AG09309 (cell line): ENCODE results near the gene ART5.

Experiments used
- DNase-seq: peaks from one replicate; pipeline ENCODE4 v3.0.0-alpha.2; 2010; ENCODE audit warnings: low read depth
- H3K4me3 ChIP-seq: 2 replicates; pipeline ENCODE4 v1.5.1; 2011; ENCODE audit warnings: mild to moderate bottlenecking, low read depth, low read length, moderate library complexity; ENCODE audit not compliant: control insufficient read depth
- TF ChIP-seq, protein P1 (sequence below): IDR thresholded peaks from 2 replicates; pipeline ENCODE4 v1.5.1; 2011; ENCODE audit warnings: mild to moderate bottlenecking, low read depth, low read length, inconsistent platforms; ENCODE audit not compliant: insufficient read depth, control insufficient read depth; ENCODE audit errors: missing control alignments

ART5 gene

DNA sequence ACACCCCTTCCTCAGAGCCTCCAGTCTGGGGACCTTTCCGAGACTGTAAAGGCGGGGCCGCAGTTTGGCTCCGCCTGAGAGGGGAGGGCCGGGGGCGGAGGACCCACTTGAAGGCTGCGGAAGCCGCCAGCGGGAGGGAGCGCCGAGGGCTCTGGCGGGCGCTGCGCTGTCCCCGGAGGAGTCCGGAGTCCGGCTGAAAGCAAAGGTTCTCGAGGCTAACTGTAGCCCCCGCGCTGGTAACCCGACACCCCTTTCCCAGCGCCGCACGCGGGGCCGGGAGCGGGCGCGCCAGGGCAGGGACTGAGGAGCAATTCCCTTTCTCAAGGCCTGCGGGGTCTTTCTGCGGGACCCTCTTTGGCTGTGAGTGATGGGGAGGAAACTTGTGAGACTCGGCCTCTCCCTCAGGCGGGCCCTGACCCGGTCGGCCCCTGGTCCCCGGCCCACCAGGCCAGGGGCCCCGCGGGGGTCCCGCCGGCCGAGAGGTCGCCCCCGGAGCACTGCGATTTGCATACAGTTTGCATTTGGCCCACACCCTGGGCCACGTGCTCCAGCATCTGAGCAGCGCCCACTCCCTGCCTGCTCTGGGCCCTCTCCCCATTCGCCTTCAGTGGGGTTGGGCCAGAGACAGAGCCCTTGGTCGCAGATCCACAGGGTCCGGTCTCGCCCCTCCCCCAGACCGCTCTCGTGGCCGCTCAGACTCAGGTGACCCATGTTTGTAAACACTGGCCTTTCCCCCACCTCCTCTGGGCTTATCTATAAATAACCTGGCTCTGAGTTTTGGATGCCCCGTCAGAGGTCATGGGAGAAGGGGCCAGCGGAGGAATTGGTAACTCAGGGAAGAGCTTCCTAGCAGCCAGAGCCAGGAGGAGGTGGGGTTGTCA lies 519 bp upstream of the ART5 start:
- no peak for DNase-seq
- peak overlapping the region; percentile 48 for H3K4me3 ChIP-seq
- TF ChIP-seq, protein P1, sequence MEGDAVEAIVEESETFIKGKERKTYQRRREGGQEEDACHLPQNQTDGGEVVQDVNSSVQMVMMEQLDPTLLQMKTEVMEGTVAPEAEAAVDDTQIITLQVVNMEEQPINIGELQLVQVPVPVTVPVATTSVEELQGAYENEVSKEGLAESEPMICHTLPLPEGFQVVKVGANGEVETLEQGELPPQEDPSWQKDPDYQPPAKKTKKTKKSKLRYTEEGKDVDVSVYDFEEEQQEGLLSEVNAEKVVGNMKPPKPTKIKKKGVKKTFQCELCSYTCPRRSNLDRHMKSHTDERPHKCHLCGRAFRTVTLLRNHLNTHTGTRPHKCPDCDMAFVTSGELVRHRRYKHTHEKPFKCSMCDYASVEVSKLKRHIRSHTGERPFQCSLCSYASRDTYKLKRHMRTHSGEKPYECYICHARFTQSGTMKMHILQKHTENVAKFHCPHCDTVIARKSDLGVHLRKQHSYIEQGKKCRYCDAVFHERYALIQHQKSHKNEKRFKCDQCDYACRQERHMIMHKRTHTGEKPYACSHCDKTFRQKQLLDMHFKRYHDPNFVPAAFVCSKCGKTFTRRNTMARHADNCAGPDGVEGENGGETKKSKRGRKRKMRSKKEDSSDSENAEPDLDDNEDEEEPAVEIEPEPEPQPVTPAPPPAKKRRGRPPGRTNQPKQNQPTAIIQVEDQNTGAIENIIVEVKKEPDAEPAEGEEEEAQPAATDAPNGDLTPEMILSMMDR = no peak

DNA sequence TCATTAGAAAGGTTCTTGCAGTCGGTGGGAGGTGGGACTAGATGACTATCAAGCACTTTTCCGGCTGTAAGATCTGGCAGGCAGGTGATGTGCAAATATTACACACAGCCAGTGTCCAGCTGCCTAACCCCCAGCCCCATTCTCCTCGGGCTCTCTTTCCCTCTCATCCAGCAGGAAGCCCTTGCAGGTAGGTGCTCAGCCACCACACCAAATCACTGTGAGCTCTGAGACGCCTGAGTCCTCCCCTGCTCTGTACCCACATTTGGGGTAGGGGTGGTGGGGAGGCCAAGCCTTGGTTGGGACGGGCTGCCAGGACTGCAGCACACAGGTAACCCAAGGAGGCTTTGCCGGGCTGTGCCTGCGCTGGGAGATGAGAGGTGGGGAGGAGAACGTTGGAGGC lies 601 bp downstream of the ART5 start:
- no peak overlapping the region for H3K4me3 ChIP-seq

DNA sequence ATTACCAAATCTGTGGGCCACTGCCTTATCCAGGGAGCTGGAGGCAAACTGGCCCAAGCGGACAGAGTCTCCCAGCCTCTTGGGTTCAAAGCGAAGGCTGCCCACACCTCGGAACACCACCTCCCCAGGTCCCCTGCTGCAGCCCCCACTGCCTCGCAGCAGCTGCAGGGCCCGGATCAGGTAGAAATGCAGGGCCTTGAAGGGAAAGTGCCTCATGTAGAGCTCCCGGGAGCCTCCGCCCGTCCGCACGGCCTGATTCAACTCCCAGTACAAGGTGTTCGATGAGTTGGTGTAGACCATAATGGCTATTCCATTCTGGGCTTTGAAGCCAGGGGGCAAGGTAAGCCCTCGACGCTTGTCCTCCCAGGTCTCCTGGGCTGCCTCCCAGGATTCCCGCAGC lies 2.0 kb downstream of the ART5 start:
- H3K4me3 ChIP-seq = no peak overlapping the region
- TF ChIP-seq, protein P1 = no peak
- DNase-seq = no peak

More for the DNA sequence above, 601 bp downstream of the ART5 start:
- DNase-seq = no peak
- TF ChIP-seq, protein P1 = no peak

DNA sequence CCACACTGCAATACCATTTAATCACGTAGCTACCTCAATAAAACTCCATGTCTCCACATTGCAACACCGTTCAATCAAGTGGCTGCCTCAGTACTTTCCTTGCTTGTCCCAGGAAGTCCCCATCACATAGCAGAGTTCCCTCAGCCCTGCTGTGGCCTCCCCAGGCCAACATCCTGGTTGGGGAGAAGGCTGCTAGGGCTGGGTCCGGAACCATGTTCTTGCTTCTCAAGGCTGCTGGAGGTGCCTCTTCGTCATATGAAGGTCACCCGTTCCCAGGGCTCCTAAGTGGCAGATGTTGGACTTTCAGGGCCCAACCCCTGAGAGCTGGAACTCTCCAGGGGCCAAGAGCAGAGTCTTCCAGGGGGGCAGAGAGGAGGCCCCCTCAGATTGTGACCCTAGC lies 3.3 kb downstream of the ART5 start:
- DNase-seq = no peak
- no peak overlapping the region for H3K4me3 ChIP-seq
- TF ChIP-seq, protein P1 = no peak

DNA sequence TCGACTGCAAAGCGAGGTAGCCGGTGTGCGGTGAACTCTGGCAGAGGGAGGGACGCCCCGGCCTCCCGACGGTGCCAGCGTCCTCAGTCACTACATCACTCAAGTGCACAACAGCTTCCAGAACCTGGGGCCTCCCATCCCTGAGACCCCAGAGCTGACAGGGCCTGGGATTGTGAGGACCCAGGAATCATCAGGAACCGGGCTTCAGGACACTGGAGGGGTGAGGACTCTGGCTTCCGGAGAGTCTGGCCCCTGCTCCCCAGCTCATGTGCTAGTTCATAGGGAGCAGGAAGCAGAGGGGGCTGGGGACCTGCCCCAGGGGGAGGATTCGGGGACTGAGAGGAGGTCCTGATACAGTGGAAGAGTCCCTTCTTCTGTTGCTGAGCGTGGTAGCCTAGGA lies 4.6 kb downstream of the ART5 start:
- DNase-seq = no peak
- H3K4me3 ChIP-seq = no peak overlapping the region
- TF ChIP-seq, protein P1 = no peak

DNA sequence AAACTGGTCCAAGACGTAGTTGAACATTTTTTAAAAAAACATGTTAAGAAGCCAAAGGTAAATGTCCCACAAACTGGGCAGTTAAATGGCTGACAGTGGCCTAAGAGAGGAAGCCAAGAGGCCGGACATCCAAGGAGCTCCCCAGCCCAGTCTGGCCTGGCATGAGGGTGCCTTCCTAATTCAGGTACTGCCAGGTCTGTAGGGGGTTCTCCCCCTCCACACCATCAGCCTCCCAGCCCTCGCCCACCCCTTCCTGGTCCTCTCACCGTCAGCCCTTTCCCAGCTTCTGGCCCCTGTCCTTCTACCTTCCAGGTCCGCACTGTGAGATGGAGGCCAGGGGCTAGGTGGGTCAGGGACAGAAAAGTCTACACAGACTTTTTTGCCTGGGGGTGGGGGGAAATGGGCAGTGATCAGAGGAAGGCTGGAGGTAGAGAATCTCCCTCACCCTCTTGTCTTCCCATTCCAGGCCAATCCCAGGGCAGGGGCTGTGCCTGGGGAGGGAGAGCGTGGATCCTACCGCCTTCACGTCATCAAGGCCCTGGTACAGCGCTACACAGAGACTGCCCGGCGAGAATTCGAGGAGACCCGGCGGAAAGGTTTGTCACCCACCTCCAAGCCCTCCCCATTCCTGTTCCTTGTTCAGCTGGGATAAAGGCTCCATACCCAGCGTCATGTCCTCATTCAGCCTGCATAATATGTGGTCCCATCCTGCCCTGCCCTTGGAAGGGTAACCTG lies 6.0 kb downstream of the ART5 start:
- DNase-seq = no peak
- H3K4me3 ChIP-seq = no peak overlapping the region
- TF ChIP-seq, protein P1 = no peak
